GM21515 (cell line): ENCODE results near the gene YIPF6.
"Not testable (repeated sequence)": the region's sequence is repeated elsewhere in the genome, so short reads cannot be mapped to it uniquely, and the experiment has no call there.

Experiments
- ATAC-seq: cut with Tn5 transposase; IDR thresholded peaks from one replicate; pipeline ENCODE4 v1.9.1; 2021; ENCODE audit not compliant: unreplicated experiment

YIPF6 gene

GRCh38 chrX:68498508-68499379 is at the start of gene YIPF6:
TSS of gene YIPF6 (plus strand) at chrX:68499051. CDS start at chrX:68499067, 16 bp downstream.
- ATAC-seq = peak; percentile 99

GRCh38 chrX:68451720-68452119 is 47.1 kb upstream of the YIPF6 start:
- ATAC-seq = no peak

GRCh38 chrX:68454476-68455150 is 44.2 kb upstream of the YIPF6 start:
- ATAC-seq = no peak

- ATAC-seq = no peak
Observed at GRCh38 chrX:68455151-68455510, 43.7 kb upstream of the YIPF6 start.

GRCh38 chrX:68461093-68461492 is 37.8 kb upstream of the YIPF6 start:
- ATAC-seq = no peak

GRCh38 chrX:68461576-68461975 is 37.3 kb upstream of the YIPF6 start:
- no peak for ATAC-seq

- no peak for ATAC-seq
Observed at GRCh38 chrX:68462197-68462596, 36.7 kb upstream of the YIPF6 start.

GRCh38 chrX:68462653-68463052 is 36.2 kb upstream of the YIPF6 start:
- ATAC-seq = no peak

GRCh38 chrX:68463880-68464279 is 35.0 kb upstream of the YIPF6 start:
- no peak for ATAC-seq

GRCh38 chrX:68464796-68465195 is 34.1 kb upstream of the YIPF6 start:
- no peak for ATAC-seq

- ATAC-seq = no peak
Observed at GRCh38 chrX:68480969-68481368, 17.9 kb upstream of the YIPF6 start.

GRCh38 chrX:68486198-68486597 is 12.7 kb upstream of the YIPF6 start:
- not testable (repeated sequence) for ATAC-seq

- no peak for ATAC-seq
Observed at GRCh38 chrX:68487254-68487653, 11.6 kb upstream of the YIPF6 start.

GRCh38 chrX:68487924-68488323 is 10.9 kb upstream of the YIPF6 start:
- ATAC-seq = no peak

GRCh38 chrX:68488657-68489056 is 10.2 kb upstream of the YIPF6 start:
- ATAC-seq = no peak

- no peak for ATAC-seq
Observed at GRCh38 chrX:68490644-68491043, 8.2 kb upstream of the YIPF6 start.

- ATAC-seq = no peak
Observed at GRCh38 chrX:68492583-68492982, 6.3 kb upstream of the YIPF6 start.

- not testable (repeated sequence) for ATAC-seq
Observed at GRCh38 chrX:68493776-68494175, 5.1 kb upstream of the YIPF6 start.

- ATAC-seq = no peak
Observed at GRCh38 chrX:68498044-68498507, 775 bp upstream of the YIPF6 start.

- no peak for ATAC-seq
Observed at GRCh38 chrX:68499543-68500504, 973 bp downstream of the YIPF6 start.
